KBM-7 (cell line): ENCODE measurements around the gene ZSCAN5B.
A peak's percentile ranks its signal among the peaks of the same experiment; 100 is the strongest.
"Not testable (repeated sequence)": the region's sequence is repeated elsewhere in the genome, so short reads cannot be mapped to it uniquely, and the experiment has no call there.

Experiments
- DNase-seq: peaks from one replicate; pipeline ENCODE4 v3.0.0-alpha.2; 2015
- in situ Hi-C: fragments of 300-500 bp; cut with MboI; formaldehyde crosslinking; loops from 2 replicates; pipeline ENCODE4 v1.14.3; 2020; ENCODE audit warnings: low sequenced_read_pairs, low pct_unique_long_range_greater_than_20kb, mixed read lengths

ZSCAN5B gene

DNA sequence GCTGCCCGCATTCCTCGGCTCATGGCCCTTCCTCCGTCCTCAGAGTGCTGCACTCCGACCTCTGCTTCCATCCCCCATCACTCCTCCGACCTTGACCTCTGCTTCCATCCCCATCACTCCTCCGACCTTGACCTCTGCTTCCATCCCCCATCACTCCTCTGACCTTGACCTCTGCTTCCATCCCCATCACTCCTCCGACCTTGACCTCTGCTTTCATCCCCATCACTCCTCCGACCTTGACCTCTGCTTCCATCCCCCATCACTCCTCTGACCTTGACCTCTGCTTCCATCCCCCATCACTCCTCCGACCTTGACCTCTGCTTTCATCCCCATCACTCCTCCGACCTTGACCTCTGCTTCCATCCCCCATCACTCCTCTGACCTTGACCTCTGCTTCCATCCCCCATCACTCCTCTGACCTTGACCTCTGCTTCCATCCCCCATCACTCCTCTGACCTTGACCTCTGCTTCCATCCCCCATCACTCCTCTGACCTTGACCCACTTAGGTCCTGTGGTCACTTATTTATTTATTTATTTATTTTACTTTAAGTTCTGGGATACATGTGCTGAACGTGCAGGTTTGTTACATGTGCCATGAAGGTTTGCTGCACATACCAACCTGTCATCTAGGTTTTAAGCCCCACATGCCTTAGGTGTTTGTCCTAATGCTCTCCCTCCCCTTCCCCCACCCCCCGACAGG, 48.5 kb downstream of the ZSCAN5B start:
- DNase-seq, in situ Hi-C loops: not testable (repeated sequence)

DNA sequence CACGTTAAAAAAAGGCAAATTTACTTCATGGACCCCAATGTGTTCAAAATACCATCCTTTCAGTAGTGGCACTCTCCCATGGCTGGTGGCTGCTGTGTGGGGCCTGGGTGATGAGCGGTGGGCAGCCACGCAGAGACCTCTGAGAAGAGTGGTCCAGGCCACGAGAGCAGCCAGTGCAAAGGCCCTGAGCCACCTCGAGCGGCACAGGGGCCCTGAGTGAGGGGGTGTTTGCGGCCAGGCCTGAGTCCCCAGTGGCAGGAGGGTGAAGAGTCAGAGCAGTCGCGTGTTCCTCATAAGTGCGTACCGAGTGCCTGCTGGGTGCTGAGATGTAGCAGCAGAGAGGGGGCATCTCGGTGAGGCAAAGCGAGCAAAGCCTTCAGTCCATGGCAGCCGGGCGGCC, 49.5 kb downstream of the ZSCAN5B start:
- DNase-seq = no peak
- in situ Hi-C loops = no loop called here

DNA sequence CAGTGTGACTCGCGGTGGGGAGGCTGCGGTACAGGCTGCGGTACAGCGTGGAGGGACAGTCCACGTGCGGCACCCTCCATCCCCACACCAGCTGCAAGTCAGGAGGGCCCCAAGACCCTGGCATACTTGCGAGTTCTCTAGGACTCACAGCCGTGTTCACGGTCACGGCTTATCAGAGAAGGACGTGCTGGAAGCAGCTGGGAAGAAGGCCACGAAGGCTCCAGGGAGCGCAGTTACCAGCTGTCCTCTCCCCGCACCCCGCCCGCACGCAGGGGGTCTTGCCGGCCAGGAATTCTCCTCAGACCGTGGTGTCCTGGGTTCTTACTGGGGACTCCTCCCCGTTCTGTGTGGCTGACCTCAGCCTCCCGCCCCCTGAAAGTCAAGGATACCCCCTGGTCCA, 50.3 kb downstream of the ZSCAN5B start:
- no peak for DNase-seq
- in situ Hi-C loops = no loop called here

DNA sequence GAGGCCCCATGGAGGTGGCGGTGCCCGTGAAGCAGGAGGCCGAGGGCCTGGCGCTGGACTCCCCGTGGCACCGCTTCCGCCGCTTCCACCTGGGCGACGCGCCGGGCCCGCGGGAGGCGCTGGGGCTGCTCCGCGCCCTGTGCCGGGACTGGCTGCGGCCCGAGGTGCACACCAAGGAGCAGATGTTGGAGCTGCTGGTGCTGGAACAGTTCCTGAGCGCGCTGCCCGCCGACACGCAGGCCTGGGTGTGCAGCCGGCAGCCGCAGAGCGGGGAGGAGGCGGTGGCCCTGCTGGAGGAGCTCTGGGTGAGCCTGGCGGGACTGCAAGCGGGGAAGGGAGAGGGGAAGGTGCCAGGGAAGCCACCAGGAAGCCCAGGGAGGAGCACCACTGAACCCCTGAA, 50.7 kb downstream of the ZSCAN5B start:
- in situ Hi-C loops = no loop called here
- DNase-seq = no peak

DNA sequence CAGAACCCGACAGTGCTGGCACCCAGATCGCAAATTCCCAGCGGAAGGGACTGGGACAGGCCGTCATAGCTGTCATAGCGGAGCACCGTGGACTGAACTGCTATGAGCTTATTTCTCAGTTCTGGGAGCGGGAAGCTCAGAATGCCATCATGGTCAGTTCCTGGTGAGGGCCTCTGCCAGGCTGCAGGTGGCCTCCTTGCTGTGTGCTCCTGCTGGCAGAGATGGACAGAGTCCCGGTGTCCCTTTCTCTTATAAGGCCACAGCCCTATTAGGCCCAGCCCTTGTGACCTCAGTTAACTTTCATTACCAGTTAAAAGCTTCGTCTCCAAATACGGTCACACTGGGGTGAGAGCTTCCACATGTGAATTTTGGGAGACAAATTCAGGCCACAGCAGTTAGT, 51.9 kb downstream of the ZSCAN5B start:
- no peak for DNase-seq
- in situ Hi-C loops = no loop called here

DNA sequence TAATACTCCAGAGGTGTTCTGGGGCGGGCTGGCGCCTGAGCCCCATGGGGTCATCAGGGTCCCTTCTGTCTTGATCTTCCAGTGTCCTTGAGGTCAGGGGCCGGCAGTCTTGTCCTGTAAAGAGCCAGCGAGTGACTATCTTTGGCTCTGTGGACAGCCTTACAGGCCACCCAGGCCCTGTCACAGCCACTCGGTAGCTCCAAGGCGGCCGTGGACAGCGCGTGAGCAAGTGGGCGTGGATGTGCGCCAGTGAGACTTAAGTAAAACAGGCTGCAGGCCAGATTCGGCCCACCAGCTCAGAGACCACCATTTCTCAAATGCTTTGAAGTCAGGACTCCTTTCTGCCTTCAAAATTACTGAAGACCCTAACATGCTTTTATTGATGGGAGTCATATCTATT, 52.8 kb downstream of the ZSCAN5B start:
- in situ Hi-C loops = no loop called here
- DNase-seq = no peak

DNA sequence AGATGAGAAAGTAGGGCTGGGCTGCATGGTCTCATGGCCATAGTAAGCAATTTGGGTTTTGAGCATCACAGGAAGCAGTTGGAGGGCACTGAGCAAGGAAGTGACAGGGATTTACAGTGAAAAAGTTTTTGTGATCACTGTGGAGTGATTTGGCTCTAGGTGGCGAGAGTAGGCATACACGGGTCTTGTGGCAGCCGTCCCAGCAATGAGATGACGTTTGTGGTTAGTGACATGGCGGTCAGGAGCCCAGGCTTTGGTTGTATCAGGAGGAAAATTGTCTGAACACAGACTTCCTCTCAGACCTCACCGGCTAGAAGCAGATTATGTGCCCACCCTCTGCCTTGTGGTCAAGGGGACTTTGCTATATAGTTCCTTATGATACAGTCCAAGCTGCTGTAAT, 53.2 kb downstream of the ZSCAN5B start:
- in situ Hi-C loops = no loop called here
- DNase-seq = peak; percentile 50

DNA sequence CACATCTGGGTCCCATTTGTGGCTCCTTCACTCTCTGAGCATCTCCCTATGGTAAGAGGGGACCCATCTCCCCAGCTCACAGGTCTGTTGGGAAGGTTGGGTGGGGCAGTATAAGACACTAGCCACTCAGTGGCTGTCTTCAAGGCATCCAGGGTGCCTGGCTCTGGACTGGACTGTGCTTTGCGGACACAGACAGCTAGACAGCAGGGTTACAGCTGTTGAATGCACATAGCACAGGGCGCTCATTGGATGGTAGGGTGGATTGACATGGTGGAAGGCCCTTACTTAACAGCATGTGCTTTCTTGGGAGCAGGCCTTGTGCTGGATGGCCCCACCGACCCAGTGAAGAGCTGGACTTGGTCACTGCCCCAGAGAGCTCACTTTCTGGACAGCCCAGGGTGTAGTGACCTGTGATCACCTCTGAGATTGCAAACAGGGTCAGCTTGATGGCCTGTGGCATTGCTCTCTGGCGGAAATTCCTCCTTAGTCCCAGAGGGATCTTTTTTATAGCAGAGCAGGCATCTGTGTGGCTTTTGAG, 54.6 kb downstream of the ZSCAN5B start:
- in situ Hi-C loops = no loop called here
- DNase-seq = no peak

DNA sequence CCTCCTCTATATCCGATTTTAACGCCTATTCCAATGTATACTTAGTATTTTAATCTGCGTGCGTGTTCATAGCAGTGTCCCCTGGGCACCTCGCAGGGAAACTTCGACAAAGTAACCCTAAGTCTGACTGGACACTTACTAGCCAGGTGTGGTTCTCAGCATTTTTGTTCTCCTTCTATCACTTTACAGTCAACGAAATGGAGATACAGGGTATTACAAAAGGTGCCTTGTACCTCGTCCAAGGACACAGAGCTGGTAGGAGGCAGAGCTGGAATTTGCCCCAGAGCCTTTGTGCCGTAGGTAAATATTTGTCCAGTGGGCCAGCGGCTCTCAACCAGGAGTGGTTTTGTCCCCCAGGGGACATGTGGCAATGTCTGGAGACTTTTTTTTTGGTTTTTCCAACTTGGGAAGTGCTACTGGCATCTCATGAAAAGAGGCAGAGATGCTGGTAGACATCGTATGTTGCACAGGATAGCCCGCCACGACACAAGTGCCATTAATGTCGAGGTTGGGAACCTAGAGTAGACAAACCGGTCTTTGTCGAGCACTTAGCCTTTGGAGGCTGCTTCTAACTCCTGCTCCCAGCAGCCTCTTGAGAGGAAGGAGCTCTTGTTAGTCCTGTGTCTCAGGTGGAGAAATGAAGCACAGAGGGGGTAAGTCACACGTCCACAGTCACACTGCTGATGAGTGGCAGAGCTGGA, 55.3 kb downstream of the ZSCAN5B start:
- DNase-seq = no peak
- in situ Hi-C loops = no loop called here

DNA sequence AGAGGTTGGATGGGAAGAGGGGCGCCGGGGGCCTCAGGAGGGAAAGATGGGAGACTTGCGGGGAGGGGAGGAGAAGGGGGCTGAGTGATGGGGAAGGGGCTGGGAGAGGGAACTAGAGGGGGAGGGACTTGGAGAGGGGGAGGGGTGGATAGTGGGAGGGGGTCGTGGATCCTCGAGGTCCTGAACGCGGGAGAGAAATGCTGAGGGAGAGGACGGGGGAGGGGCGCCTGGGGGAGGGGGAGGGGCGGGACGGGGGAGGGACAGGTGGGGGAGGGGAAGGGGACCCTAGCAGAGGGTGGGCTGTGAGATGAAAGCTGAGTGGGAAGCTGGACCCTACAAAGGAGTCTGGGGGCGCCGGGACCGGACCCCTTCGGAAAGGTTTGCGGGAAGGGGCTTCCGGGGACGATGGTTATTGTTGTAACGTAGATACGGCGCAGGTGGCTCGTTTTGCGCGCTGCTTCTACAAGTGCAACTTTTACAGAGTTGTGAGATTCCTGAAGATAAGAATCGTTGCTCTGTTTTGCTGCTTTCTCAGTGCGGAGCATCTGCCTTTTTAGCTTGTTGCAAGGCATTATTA, 56.1 kb downstream of the ZSCAN5B start:
- DNase-seq = no peak
- in situ Hi-C loops = no loop called here

DNA sequence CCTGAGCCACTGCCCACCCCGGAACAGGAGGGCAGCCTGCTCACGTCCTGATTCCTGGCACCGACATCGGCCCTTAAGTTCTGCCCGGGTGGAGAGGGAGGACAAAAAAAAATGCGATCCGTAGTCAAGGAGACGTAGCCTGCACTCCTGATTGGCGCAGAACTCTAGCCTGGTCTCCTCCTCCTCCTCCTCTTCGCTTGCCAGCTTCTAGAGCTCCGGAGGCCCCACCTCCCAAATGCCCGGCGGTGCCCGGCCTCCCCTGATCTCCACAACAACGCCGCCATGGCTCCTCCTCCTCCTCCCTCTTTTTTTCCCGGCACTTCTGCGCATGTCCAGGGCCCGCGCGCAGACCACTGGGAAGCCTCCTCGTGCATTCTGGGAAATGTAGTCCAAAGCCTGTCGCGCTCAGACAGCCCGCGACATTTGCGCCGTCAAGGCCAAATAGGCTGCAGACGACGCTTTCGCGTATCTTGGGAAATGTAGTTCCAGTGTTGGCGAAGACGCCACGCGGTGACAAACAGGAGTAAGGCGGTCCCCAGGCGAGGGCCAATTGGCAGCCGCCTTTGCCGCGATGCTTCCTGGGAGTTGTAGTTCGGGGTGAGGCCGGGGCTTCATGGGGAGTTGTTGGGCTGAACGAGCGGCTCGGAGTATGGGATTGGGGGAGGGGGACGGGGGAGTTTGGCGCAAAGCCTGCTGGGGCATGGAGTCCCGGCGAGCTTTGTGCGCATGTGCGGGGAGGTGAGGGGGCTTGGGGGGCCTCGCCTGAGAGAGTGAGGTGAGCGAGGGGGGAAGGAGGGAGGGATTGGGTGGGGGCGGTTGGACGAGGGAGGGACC, 56.8 kb downstream of the ZSCAN5B start, which contains the start of gene ZNF444:
ZNF444 (plus strand) TSS at position 705 of the 834 bp plus-strand sequence. CDS start 5,625 bp downstream, outside the sequence.
- in situ Hi-C loops = no loop called here
- DNase-seq = peak; percentile 99

DNA sequence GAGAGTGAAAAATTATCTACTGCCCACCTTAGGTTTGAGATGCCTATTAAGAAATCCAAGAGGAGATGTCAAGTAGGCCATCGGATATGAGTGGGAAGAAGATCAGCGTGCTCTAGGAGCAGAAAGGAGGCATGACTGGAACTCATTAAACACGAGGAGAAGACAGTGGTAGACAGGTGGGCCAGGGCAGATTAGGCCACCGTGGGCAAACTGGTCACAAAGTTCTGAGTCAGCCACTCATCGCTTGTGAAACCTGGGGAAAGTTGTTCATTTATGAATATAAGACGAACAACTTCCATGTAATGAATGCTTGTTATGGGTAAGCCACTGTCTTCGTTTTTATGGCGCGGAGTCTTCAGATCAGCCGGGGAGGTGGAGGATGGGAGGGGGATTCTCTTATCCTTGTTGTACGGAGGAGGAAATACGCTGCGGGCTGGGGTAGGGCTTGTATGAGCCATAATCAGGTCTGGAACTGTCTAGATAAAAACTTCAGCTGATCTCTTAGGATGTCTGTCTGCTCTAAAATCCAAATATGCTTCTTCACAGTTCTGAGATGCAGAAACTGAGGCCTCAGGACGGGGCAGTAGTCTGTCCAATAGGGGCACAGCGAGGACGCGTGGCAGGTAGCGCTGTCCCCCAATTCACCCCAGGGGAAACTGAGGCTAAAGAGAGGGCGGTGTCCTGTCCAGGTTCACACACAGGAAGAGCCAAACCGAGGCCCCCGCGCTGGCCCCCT, 57.6 kb downstream of the ZSCAN5B start:
- in situ Hi-C loops = no loop called here
- DNase-seq = peak; percentile 9
